H1 (cell line): ENCODE results near the gene CRYGN. TPM values are rescaled to one million over a fixed set of nuclear protein-coding genes. Genes with fewer than 3 reads are reported as not detected.

ENCODE experiments used
- ATF3 ChIP-seq: IDR thresholded peaks from 2 replicates; pipeline ENCODE4 v1.6.1; 2011; ENCODE audit warnings: low read depth, mild to moderate bottlenecking, low read length; ENCODE audit not compliant: insufficient read depth
- CREB1 ChIP-seq: IDR thresholded peaks from 2 replicates; pipeline ENCODE4 v1.6.1; 2012; ENCODE audit warnings: inconsistent platforms
- HDAC2 ChIP-seq, 2 experiments: fragments of 300-600 bp in 1 of 2; sonication (generic) in 1 of 2; IDR thresholded peaks; 2 replicates each; pipeline ENCODE4 v1.6.1; 2011 to 2012; ENCODE audit warnings: low read depth in 2 of 2, low read length in 2 of 2, mild to moderate bottlenecking in 2 of 2, moderate library complexity in 2 of 2, borderline replicate concordance in 1 of 2, inconsistent platforms in 1 of 2
- JUND ChIP-seq: IDR thresholded peaks from 2 replicates; pipeline ENCODE4 v1.6.1; 2011; ENCODE audit warnings: mild to moderate bottlenecking, improper control_type of control experiment, low read length
- RBBP5 ChIP-seq: IDR thresholded peaks from 2 replicates; pipeline ENCODE4 v1.7.1; 2012; ENCODE audit warnings: low read depth, mild to moderate bottlenecking, inconsistent platforms, low read length, moderate library complexity, borderline replicate concordance
- SP4 ChIP-seq: IDR thresholded peaks from 2 replicates; pipeline ENCODE4 v1.6.1; 2012; ENCODE audit warnings: low read length, inconsistent platforms
- SUZ12 ChIP-seq: fragments of 200-600 bp; sonication (generic); IDR thresholded peaks from 2 replicates; pipeline ENCODE4 v1.6.1; 2012; ENCODE audit warnings: mild to moderate bottlenecking, inconsistent platforms, low read length, moderate library complexity, mixed read lengths
- TAF7 ChIP-seq: optimal IDR thresholded peaks from 2 replicates; pipeline ENCODE3; 2011; ENCODE audit warnings: low read depth, mild to moderate bottlenecking, inconsistent platforms, low read length, moderate library complexity, borderline replicate concordance
- YY1 ChIP-seq: IDR thresholded peaks from 2 replicates; pipeline ENCODE4 v1.6.1; 2011; ENCODE audit warnings: low read depth, mild to moderate bottlenecking, low read length
- polyA plus RNA-seq, 7 experiments: library from polyadenylated mRNA; depleted of rRNA in 3 of 7; stranded (reverse) in 5 of 7; unstranded in 2 of 7; fragments of >200 nt in 5 of 7; fragments of 200-250 nt in 2 of 7; gene quantifications; 1 replicate in 5 of 7; 2 replicates in 1 of 7; 4 replicates in 1 of 7; pipeline versions ENCODE4 v1.2.1 to v1.2.3, GENCODE V29; 2011 to 2013; ENCODE audit warnings: missing spikeins in 2 of 7, mixed read lengths in 2 of 7
- total RNA-seq: library from RNA; stranded (reverse); fragmentation: NEBNext Ultra II Directional; extraction: Animal tissue kit (Norgen Biotek cat#: 25700); gene quantifications from 2 replicates; pipeline ENCODE4 v1.2.1, GENCODE V29; 2021

The CRYGN gene
- total and polyA plus RNA-seq, 2 of the 8 experiments (the other 6 are each of a cell fraction or from before 2014, with no cell fraction given): 0.98 to 1.6 TPM

- TF ChIP-seq SUZ12: no peak
- no peak for TF ChIP-seq ATF3
- no peak for TF ChIP-seq YY1
- TF ChIP-seq JUND: no peak
- TF ChIP-seq HDAC2 (IDR thresholded peaks at IDR 0.05; ENCODE audit: borderline replicate concordance in 1 of 2, low read depth in 2 of 2, low read length in 2 of 2): no peak
- TF ChIP-seq CREB1: no peak
- no peak for TF ChIP-seq SP4
- no peak for TF ChIP-seq TAF7
- TF ChIP-seq RBBP5: no peak
Measured at GRCh38 chr7:151457534-151457933, 17.6 kb upstream of the CRYGN start (continued).
